PC-3 (cell line): Measurements from ENCODE around the gene RPL13A. TPM values are rescaled to one million over a fixed set of nuclear protein-coding genes. Genes with fewer than 3 reads are reported as not detected.
A peak's percentile ranks its signal among the peaks of the same experiment; 100 is the strongest.

Source experiments
- ATAC-seq: fragments of 200-7000 bp; cut with Tn5 transposase; 2 replicates; pipeline ENCODE4 v1.9.1; 2020; ENCODE audit warnings: mild to moderate bottlenecking, moderate library complexity
- BruUV-seq: library from RNA; stranded (reverse); fragments of 400-500 nt; replicated peaks from 2 replicates; lab custom pipeline; 2021; lab: Mats Ljungman, UMichigan
- CTCF ChIA-PET: fragments of 300-600 bp; sonication (Branson Sonifier 250); formaldehyde crosslinking; loops from one replicate; lab custom pipeline; 2022; ENCODE audit warnings: antibody characterized with exemption; lab: Charles Lee
- POLR2A ChIA-PET: fragments of 300-600 bp; sonication (Branson Sonifier 250); formaldehyde crosslinking; loops from one replicate; lab custom pipeline; 2022; ENCODE audit warnings: antibody characterized with exemption; ENCODE audit not compliant: unreplicated experiment; lab: Charles Lee
- DNase-seq: peaks from one replicate; pipeline ENCODE4 v3.0.0-alpha.2; 2015
- H2AFZ ChIP-seq: fragments of 300-600 bp; sonication (generic); 2 replicates; pipeline ENCODE4 v1.6.0; 2016; ENCODE audit warnings: antibody characterized with exemption, low read length
- H3F3A ChIP-seq: fragments of 300-600 bp; sonication (generic); one replicate; pipeline ENCODE4 v1.6.0; 2017; ENCODE audit warnings: antibody characterized with exemption, low read length, control low read depth, mild to moderate bottlenecking; ENCODE audit not compliant: unreplicated experiment
- H3K27ac ChIP-seq: fragments of 300-600 bp; sonication (generic); 2 replicates; pipeline ENCODE4 v1.5.1; 2016; ENCODE audit warnings: mild to moderate bottlenecking, low read length
- H3K27me3 ChIP-seq: fragments of 300-600 bp; sonication (generic); 2 replicates; pipeline ENCODE4 v1.6.1; 2016; ENCODE audit warnings: low read length, mixed read lengths
- H3K36me3 ChIP-seq: fragments of 300-600 bp; sonication (generic); 2 replicates; pipeline ENCODE4 v1.6.1; 2016; ENCODE audit warnings: low read depth, mixed run types, low read length, mixed read lengths
- H3K4me1 ChIP-seq: fragments of 300-600 bp; sonication (generic); 2 replicates; pipeline ENCODE4 v1.5.1; 2016; ENCODE audit warnings: low read length; ENCODE audit not compliant: insufficient read depth
- H3K4me2 ChIP-seq: fragments of 300-600 bp; sonication (generic); 2 replicates; pipeline ENCODE4 v1.6.0; 2016; ENCODE audit warnings: low read length
- H3K4me3 ChIP-seq: fragments of 300-600 bp; sonication (generic); 2 replicates; pipeline ENCODE4 v1.5.1; 2016; ENCODE audit warnings: mild to moderate bottlenecking, low read length, mixed read lengths
- H3K79me2 ChIP-seq: fragments of 300-600 bp; sonication (generic); 2 replicates; pipeline ENCODE4 v1.6.1; 2017; ENCODE audit warnings: low read length, mixed read lengths
- H3K9ac ChIP-seq: fragments of 300-600 bp; sonication (generic); 2 replicates; pipeline ENCODE4 v1.6.0; 2016; ENCODE audit warnings: mild to moderate bottlenecking, low read length
- H3K9me2 ChIP-seq: fragments of 300-600 bp; sonication (generic); replicated peaks from 2 replicates; pipeline ENCODE4 v1.6.1; 2016; ENCODE audit warnings: mixed run types, low read length, mixed read lengths
- H3K9me3 ChIP-seq: fragments of 300-600 bp; sonication (generic); 2 replicates; pipeline ENCODE4 v1.6.1; 2016; ENCODE audit warnings: low read length, mixed read lengths
- H4K20me1 ChIP-seq: fragments of 300-600 bp; sonication (generic); 2 replicates; pipeline ENCODE4 v1.6.1; 2016; ENCODE audit warnings: low read length, mixed read lengths
- CTCF ChIP-seq: fragments of 300-600 bp; sonication (generic); conservative IDR thresholded peaks from 2 replicates; pipeline ENCODE4 v1.5.1; 2017; ENCODE audit warnings: antibody characterized with exemption, low read depth, mild to moderate bottlenecking, low read length
- EZH2 ChIP-seq: fragments of 300-600 bp; sonication (generic); IDR thresholded peaks from one replicate; pipeline ENCODE4 v1.6.1; 2017; ENCODE audit warnings: antibody characterized with exemption, mild to moderate bottlenecking, low read length; ENCODE audit not compliant: unreplicated experiment
- EZH2phosphoT487 ChIP-seq: fragments of 300-600 bp; sonication (generic); IDR thresholded peaks from 2 replicates; pipeline ENCODE4 v1.6.1; 2018; ENCODE audit warnings: mild to moderate bottlenecking, antibody characterized with exemption, low read length, borderline replicate concordance
- intact Hi-C: fragments of 100-400 bp; cut with micrococcal nuclease; formaldehyde crosslinking; loops from 2 replicates; pipeline ENCODE4 v1.9.0; 2023
- total RNA-seq: library from RNA; depleted of rRNA; stranded (reverse); fragments of >200 nt; gene quantifications from 2 replicates; pipeline ENCODE4 v1.2.3, GENCODE V29; 2014

Gene RPL13A
- total RNA-seq, 1 experiment from 2014 or later: 3,023 TPM

- CTCF ChIA-PET: no interaction called here
- Histone ChIP-seq H3K4me2 (no peak overlapping the region), H3K4me1 (no peaks in the 10 kb centered on the region), H2AFZ (no peak overlapping the region), H4K20me1 (no peaks in the 10 kb centered on the region), H3K36me3 (no peaks in the 10 kb centered on the region), H3K9me2 (no peaks in the 10 kb centered on the region), H3K27ac (no peak overlapping the region), H3F3A (no peaks in the 10 kb centered on the region), H3K4me3 (no peak overlapping the region), H3K27me3 (peaks cover 60% of the 10 kb centered on the region), H3K9me3 (no peaks in the 10 kb centered on the region), H3K79me2 (no peaks in the 10 kb centered on the region), H3K9ac (no peak overlapping the region)
- TF ChIP-seq EZH2: no peak
- TF ChIP-seq EZH2phosphoT487: no peak
- no peak for TF ChIP-seq CTCF
- POLR2A ChIA-PET: no interaction called here
- BruUV-seq: no TSS peak
- no peak for ATAC-seq
- intact Hi-C loops: no loop called here
- no peak for DNase-seq
These were observed 47.6 kb upstream of the RPL13A start for GRCh38 chr19:49439836-49440235.

- H3K4me2 ChIP-seq: 0 out of 2 replicates have a peak overlapping the region, but pooled peaks have one; percentile 32
- POLR2A ChIA-PET: no interaction called here
- TF ChIP-seq EZH2phosphoT487: no peak
- peak; percentile 33 for TF ChIP-seq EZH2
- no peaks in the 10 kb centered on the region for H3K36me3 ChIP-seq
- H3K79me2 ChIP-seq: no peaks in the 10 kb centered on the region
- no peaks in the 10 kb centered on the region for H4K20me1 ChIP-seq
- ATAC-seq (no peak), DNase-seq (no peak)
- H3K4me1 ChIP-seq: no peaks in the 10 kb centered on the region
- H3F3A ChIP-seq: no peaks in the 10 kb centered on the region
- H2AFZ ChIP-seq: no peak overlapping the region
- no TSS peak for BruUV-seq
- CTCF ChIA-PET: no interaction called here
- no peak overlapping the region for H3K9ac ChIP-seq
- H3K27ac ChIP-seq: no peak overlapping the region
- H3K4me3 ChIP-seq: 0 out of 2 replicates have a peak overlapping the region, but pooled peaks have one; percentile 7
- H3K27me3 ChIP-seq: peaks cover 60% of the 10 kb centered on the region
- no peaks in the 10 kb centered on the region for H3K9me2 ChIP-seq
- intact Hi-C loops: no loop called here
- H3K9me3 ChIP-seq: no peaks in the 10 kb centered on the region
These were observed 46.8 kb upstream of the RPL13A start for GRCh38 chr19:49440439-49441209.

GRCh38 chr19:49441210-49441959 is 46.0 kb upstream of the RPL13A start, which contains the start of gene SLC17A7:
Gene SLC17A7 (minus strand): TSS chr19:49441527. CDS start chr19:49441379, 148 bp downstream.
- H2AFZ ChIP-seq: peak within 1 kb of the TSS; percentile 100; the same call in 1 of the 2 replicates
- H3K9ac ChIP-seq: no peak within 1 kb of the TSS
- peak within 1 kb of the TSS; percentile 100 for H3K4me2 ChIP-seq
- peak within 1 kb of the TSS; percentile 87 for H3K4me3 ChIP-seq
- POLR2A ChIA-PET: no interaction called here
- H3K27me3 ChIP-seq: peaks cover 56% of the 10 kb centered on the region
- ATAC-seq (no peak), DNase-seq (peak; percentile 40)
- H3K36me3 ChIP-seq: no peaks in the 10 kb centered on the region
- H3K4me1 ChIP-seq: no peaks in the 10 kb centered on the region
- TF ChIP-seq EZH2phosphoT487: no peak
- no peak for TF ChIP-seq EZH2
- no peak for TF ChIP-seq CTCF
- H3K9me3 ChIP-seq: no peaks in the 10 kb centered on the region
- no peaks in the 10 kb centered on the region for H3K79me2 ChIP-seq
- no peaks in the 10 kb centered on the region for H3F3A ChIP-seq
- BruUV-seq: no TSS peak
- no peak within 1 kb of the TSS for H3K27ac ChIP-seq
- intact Hi-C loops: no loop called here
- no peaks in the 10 kb centered on the region for H3K9me2 ChIP-seq
- H4K20me1 ChIP-seq: no peaks in the 10 kb centered on the region
- CTCF ChIA-PET: interaction anchor here (0.6 kb wide), 1 partner anchor 79 kb away, joined by 4 read pairs; the partner anchor contains the start of gene TEAD2
